Measurements from ENCODE around the gene CSK.

- TF ChIP-seq CTCF (IDR thresholded peaks at IDR 0.05; ENCODE audit: poor library complexity) (no peak), EZH2phosphoT487 (IDR thresholded peaks at IDR 0.05; ENCODE audit: low read depth, severe bottlenecking, unreplicated experiment) (no peak), EZH2 (IDR thresholded peaks at IDR 0.05; ENCODE audit: borderline replicate concordance) (no peak)
These were observed 50.1 kb downstream of the CSK start for GRCh38 chr15:74831813-74832495.

Measured in hepatocyte (in vitro differentiated cells).